Measurements from ENCODE around the gene CCR7.

DNA sequence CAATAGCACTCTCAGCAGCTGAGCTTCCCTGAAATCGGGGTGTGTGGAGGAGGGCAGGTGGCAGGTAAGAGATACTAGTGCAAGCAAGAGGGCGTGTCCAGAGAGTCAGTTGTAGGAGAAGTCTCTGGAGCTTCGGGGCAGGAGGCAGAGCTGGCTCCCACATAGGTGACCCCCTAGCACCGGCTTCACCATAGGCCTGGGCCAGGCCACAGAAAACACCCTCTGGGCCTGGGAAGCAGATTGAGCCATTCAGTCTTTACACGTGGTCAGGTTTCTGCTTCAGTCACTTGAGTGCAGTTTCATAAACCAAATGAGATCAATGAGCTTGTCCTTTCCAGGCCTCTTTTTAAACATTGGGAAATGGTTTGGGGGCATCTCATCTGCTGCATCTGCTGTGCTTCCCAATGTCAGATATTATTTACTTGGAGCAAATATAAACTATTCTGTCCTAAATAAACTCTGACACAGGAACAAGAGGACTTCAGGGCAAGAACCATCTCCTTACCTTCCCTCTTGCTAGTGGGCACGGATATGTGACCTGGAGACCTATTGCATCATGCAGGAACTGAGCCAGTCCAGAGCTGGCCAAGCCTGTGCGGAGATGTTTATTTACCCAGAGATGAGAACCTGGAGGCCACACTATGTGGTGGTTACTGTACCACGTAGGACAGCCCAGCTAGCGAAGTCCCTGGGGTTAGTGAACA, 16.1 kb downstream of the CCR7 start:
- TF ChIP-seq, protein P1, sequence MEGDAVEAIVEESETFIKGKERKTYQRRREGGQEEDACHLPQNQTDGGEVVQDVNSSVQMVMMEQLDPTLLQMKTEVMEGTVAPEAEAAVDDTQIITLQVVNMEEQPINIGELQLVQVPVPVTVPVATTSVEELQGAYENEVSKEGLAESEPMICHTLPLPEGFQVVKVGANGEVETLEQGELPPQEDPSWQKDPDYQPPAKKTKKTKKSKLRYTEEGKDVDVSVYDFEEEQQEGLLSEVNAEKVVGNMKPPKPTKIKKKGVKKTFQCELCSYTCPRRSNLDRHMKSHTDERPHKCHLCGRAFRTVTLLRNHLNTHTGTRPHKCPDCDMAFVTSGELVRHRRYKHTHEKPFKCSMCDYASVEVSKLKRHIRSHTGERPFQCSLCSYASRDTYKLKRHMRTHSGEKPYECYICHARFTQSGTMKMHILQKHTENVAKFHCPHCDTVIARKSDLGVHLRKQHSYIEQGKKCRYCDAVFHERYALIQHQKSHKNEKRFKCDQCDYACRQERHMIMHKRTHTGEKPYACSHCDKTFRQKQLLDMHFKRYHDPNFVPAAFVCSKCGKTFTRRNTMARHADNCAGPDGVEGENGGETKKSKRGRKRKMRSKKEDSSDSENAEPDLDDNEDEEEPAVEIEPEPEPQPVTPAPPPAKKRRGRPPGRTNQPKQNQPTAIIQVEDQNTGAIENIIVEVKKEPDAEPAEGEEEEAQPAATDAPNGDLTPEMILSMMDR (IDR thresholded peaks at IDR 0.05; ENCODE audit: low read length) = no peak
- TF ChIP-seq EZH2 (optimal IDR thresholded peaks at IDR 0.05; ENCODE audit: low read depth, low read length) = no peak
